K562 (cell line): Measurements from ENCODE around the gene ZC3H12C. TPM values are rescaled to one million over a fixed set of nuclear protein-coding genes. Genes with fewer than 3 reads are reported as not detected.

Experiments
- ATAC-seq: fragments of 200-7000 bp; cut with Tn5 transposase; 3 replicates; pipeline ENCODE4 v1.9.1; 2020; ENCODE audit warnings: moderate library complexity
- BruUV-seq: library from RNA; stranded (reverse); fragments of 400-500 nt; replicated peaks from 2 replicates; lab custom pipeline; 2021; lab: Mats Ljungman, UMichigan
- CTCF ChIA-PET: fragments of 300-600 bp; formaldehyde crosslinking; extraction: SDS; loops from one replicate; lab custom pipeline; 2021; ENCODE audit warnings: low intra/inter-chr PET ratio; lab: Yijun Ruan, JAX
- POLR2A ChIA-PET: fragments of 300-600, 350-650 bp; sonication (Branson Sonifier 250); formaldehyde crosslinking; extraction: SDS; loops from one replicate; lab custom pipeline; 2021; ENCODE audit warnings: antibody characterized with exemption, inconsistent platforms; lab: Yijun Ruan, JAX
- DNase-seq, 4 experiments: peaks; one replicate each; pipeline versions ENCODE4 v3.0.0 to v3.0.0-alpha.2; 2011 to 2018; ENCODE audit warnings: low spot score in 3 of 4, mixed read lengths in 3 of 4; ENCODE audit errors: extremely low read depth in 1 of 4
- FAIRE-seq: peaks from 2 replicates; lab custom pipeline; 2011; peaks lifted over from hg19 to GRCh38; lab: Jason Lieb, UNC
- H2AFZ ChIP-seq: 2 replicates; pipeline ENCODE4 v1.6.0; 2011; ENCODE audit warnings: low read depth, low read length, control low read depth, inconsistent platforms
- H3K27ac ChIP-seq: fragments of 200-600 bp; 3 replicates; pipeline ENCODE4 v1.8.0; 2011; ENCODE audit warnings: low read depth, mild to moderate bottlenecking, control low read depth, inconsistent platforms, low read length, moderate library complexity, mixed read lengths; ENCODE audit errors: extremely low read depth
- H3K27me3 ChIP-seq, 2 experiments: fragments of 300-600 bp in 1 of 2; 2 replicates in 1 of 2; 3 replicates in 1 of 2; pipeline versions ENCODE4 v1.6.0 to v1.8.0; 2011; ENCODE audit warnings: inconsistent platforms in 2 of 2, low read length in 2 of 2, mild to moderate bottlenecking in 1 of 2, mixed read lengths in 1 of 2, moderate library complexity in 1 of 2; ENCODE audit not compliant: control insufficient read depth in 2 of 2, insufficient read depth in 2 of 2
- H3K36me3 ChIP-seq: fragments of 300-600 bp; 3 replicates; pipeline ENCODE4 v1.8.0; 2011; ENCODE audit warnings: mild to moderate bottlenecking, low read length, inconsistent platforms; ENCODE audit not compliant: control insufficient read depth, insufficient read depth
- H3K4me1 ChIP-seq, 2 experiments: fragments of 200-600 bp in 1 of 2; replicated peaks in 1 of 2; 2 replicates in 1 of 2; 3 replicates in 1 of 2; pipeline versions ENCODE4 v1.5.1 to v1.8.0; 2011; ENCODE audit warnings: inconsistent platforms in 2 of 2, low read length in 2 of 2, mild to moderate bottlenecking in 1 of 2, mixed read lengths in 1 of 2, moderate library complexity in 1 of 2; ENCODE audit not compliant: control insufficient read depth in 2 of 2, insufficient read depth in 2 of 2
- H3K4me2 ChIP-seq: 2 replicates; pipeline ENCODE4 v1.6.1; 2011; ENCODE audit warnings: low read length, control low read depth, inconsistent platforms, mixed read lengths; ENCODE audit not compliant: insufficient read depth
- H3K4me3 ChIP-seq: fragments of 200-600 bp; sonication (generic), shearing (Covaris generic); 2 replicates; pipeline ENCODE4 v1.5.1; 2016; ENCODE audit warnings: control low read depth, inconsistent platforms
- H3K79me2 ChIP-seq: fragments of 200-600 bp; 3 replicates; pipeline ENCODE4 v1.8.0; 2011; ENCODE audit warnings: low read length, inconsistent platforms; ENCODE audit not compliant: control insufficient read depth, insufficient read depth
- H3K9ac ChIP-seq, 2 experiments: 2 replicates each; pipeline versions ENCODE4 v1.6.0 to v1.6.1; 2011; ENCODE audit warnings: low read depth in 2 of 2, low read length in 2 of 2, control low read depth in 1 of 2, inconsistent platforms in 1 of 2, mild to moderate bottlenecking in 1 of 2, mixed read lengths in 1 of 2; ENCODE audit not compliant: insufficient read depth in 1 of 2
- H3K9me1 ChIP-seq: one replicate; pipeline ENCODE4 v1.6.0; 2011; ENCODE audit warnings: inconsistent platforms, mild to moderate bottlenecking, low read length, moderate library complexity; ENCODE audit not compliant: control insufficient read depth, insufficient read depth
- H3K9me3 ChIP-seq: replicated peaks from 2 replicates; pipeline ENCODE4 v1.5.1; 2011; ENCODE audit warnings: low read depth, low read length, inconsistent platforms; ENCODE audit not compliant: control insufficient read depth, insufficient read depth
- H4K20me1 ChIP-seq: replicated peaks from 2 replicates; pipeline ENCODE4 v1.6.1; 2011; ENCODE audit warnings: low read length, inconsistent platforms, mixed read lengths; ENCODE audit not compliant: control insufficient read depth, insufficient read depth
- ATF6 ChIP-seq: sonication (generic); formaldehyde crosslinking; IDR thresholded peaks from 2 replicates; pipeline ENCODE4 v1.4.0; 2020; ENCODE audit warnings: mild to moderate bottlenecking, missing genetic modification reagents
- C11orf30 ChIP-seq: fragments of 450-650 bp; IDR thresholded peaks from 2 replicates; pipeline ENCODE4 v1.6.1; 2016; ENCODE audit warnings: low read depth, mild to moderate bottlenecking
- CEBPG ChIP-seq, 3 experiments: fragments of 200-800 bp in 1 of 3; sonication (Bioruptor generic) in 1 of 3; sonication (generic) in 1 of 3; formaldehyde crosslinking in 1 of 3; IDR thresholded peaks in 2 of 3; conservative IDR thresholded peaks in 1 of 3; 2 replicates each; pipeline versions ENCODE4 v1.6.1 to v1.8.0; 2016 to 2022; ENCODE audit warnings: missing compliant biosample characterization in 2 of 3, missing genetic modification characterization in 2 of 3, mild to moderate bottlenecking in 1 of 3, missing genetic modification reagents in 1 of 3
- MAFG ChIP-seq: fragments of 450-650 bp; conservative IDR thresholded peaks from 2 replicates; pipeline ENCODE4 v1.6.1; 2016; ENCODE audit warnings: missing genetic modification characterization, missing compliant biosample characterization
- MAFK ChIP-seq: IDR thresholded peaks from 2 replicates; pipeline ENCODE4 v1.6.1; 2011; ENCODE audit warnings: low read length, improper control_type of control experiment
- THRB ChIP-seq: fragments of 450-650 bp; formaldehyde crosslinking; conservative IDR thresholded peaks from 2 replicates; pipeline ENCODE4 v1.4.0; 2022; ENCODE audit warnings: mild to moderate bottlenecking, missing genetic modification characterization
- ZNF277 ChIP-seq: fragments of 250-450 bp; sonication (Bioruptor Pico); IDR thresholded peaks from 2 replicates; pipeline ENCODE4 v1.8.0; 2022; ENCODE audit warnings: inconsistent platforms, mild to moderate bottlenecking, moderate library complexity, borderline replicate concordance
- WGBS: fragments of 100-300 bp; shearing (Covaris generic); methylation state at CpG from one replicate; pipeline ENCODE4 v1.1.6; 2016; ENCODE audit warnings: low coverage, mixed read lengths; ENCODE audit not compliant: insufficient coverage; ENCODE audit errors: missing lambda C conversion rate; 5-methylcytosine and 5-hydroxymethylcytosine counted together
- in situ Hi-C: fragments of 300-500 bp; cut with MboI; formaldehyde crosslinking; loops from 4 replicates; pipeline ENCODE4 v1.15.0; 2018; ENCODE audit warnings: inconsistent platforms, mixed read lengths
- intact Hi-C: fragments of 100-400 bp; cut with micrococcal nuclease; formaldehyde crosslinking; loops from 2 replicates; pipeline ENCODE4 v1.14.2; 2022
- polyA plus RNA-seq, 8 experiments: library from polyadenylated mRNA; depleted of rRNA in 4 of 8; stranded (reverse) in 5 of 8; unstranded in 3 of 8; fragments of >200 nt; fragmentation: Nextera tagmentation in 2 of 8; fragmentation: Illumina TruSeq in 1 of 8; extraction: Ambion mirVana in 2 of 8; extraction: Trizol in 1 of 8; gene quantifications; 2 replicates each; pipeline versions ENCODE4 v1.2.1 to v1.2.3, GENCODE V29; 2011 to 2014; ENCODE audit warnings: inconsistent platforms in 1 of 8, missing spikeins in 1 of 8
- total RNA-seq, 7 experiments: library from RNA; depleted of rRNA in 6 of 7; stranded (reverse); fragments of >200 nt in 6 of 7; fragmentation: Illumina TruSeq in 2 of 7; extraction: Trizol in 2 of 7; gene quantifications; 2 replicates each; pipeline versions ENCODE4 v1.2.1 to v1.2.3, GENCODE V29; 2011 to 2021; ENCODE audit warnings: low replicate concordance in 1 of 7
- TF ChIP-seq, protein P1 (sequence below), 2 experiments: fragments of 450-650 bp in 1 of 2; sonication (generic) in 1 of 2; formaldehyde crosslinking in 1 of 2; IDR thresholded peaks in 1 of 2; conservative IDR thresholded peaks in 1 of 2; 2 replicates each; pipeline versions ENCODE4 v1.6.1 to v1.8.1; 2016 to 2023; ENCODE audit warnings: mild to moderate bottlenecking in 2 of 2, moderate library complexity in 2 of 2, inconsistent platforms in 1 of 2, missing genetic modification reagents in 1 of 2

Gene ZC3H12C
- total and polyA plus RNA-seq, 9 of the 15 experiments (the other 6 are each of a cell fraction or from before 2014, with no cell fraction given): 0.56 to 5.9 (median 3.3) TPM

GRCh38 chr11:110123003-110123402 is 29.8 kb downstream of the ZC3H12C start:
- FAIRE-seq (no peak), ATAC-seq (peak; percentile 44; the same call in 1 of the 3 replicates), DNase-seq (peak in 1 of 4 experiments; percentile 16)
- H2AFZ ChIP-seq: no peak overlapping the region
- ChIA-PET POLR2A (interaction anchor here (0.9 kb wide), 1 partner anchor 14 kb away, joined by 3 read pairs; no protein-coding TSS in a partner anchor), CTCF (no interaction called here)
- H3K27me3 ChIP-seq: no peaks in the 10 kb centered on the region
- no peaks in the 10 kb centered on the region for H3K9me1 ChIP-seq
- intact Hi-C loops (no loop called here), in situ Hi-C loops (no loop called here)
- WGBS: 15% methylated on average over 3 of the region's 3 CpGs
- H3K79me2 ChIP-seq: no peaks in the 10 kb centered on the region
- no peaks in the 10 kb centered on the region for H3K9me3 ChIP-seq
- H3K4me3 ChIP-seq: no peak overlapping the region
- no TSS peak for BruUV-seq
- H3K36me3 ChIP-seq: no peaks in the 10 kb centered on the region
- H3K4me1 ChIP-seq: peaks cover 0 to 5% of the 10 kb centered on the region in 2 experiments; a peak in 3 of 5 replicates
- H3K27ac ChIP-seq: no peak overlapping the region
- no peaks in the 10 kb centered on the region for H4K20me1 ChIP-seq
- no peak overlapping the region for H3K4me2 ChIP-seq
- TF ChIP-seq ZNF277 (CRISPR knock-in tag) (no peak), ATF6 (CRISPR knock-in tag) (no peak), THRB (CRISPR knock-in tag) (no peak), MAFK (0 out of 2 replicates have a peak, but pooled peaks have one; percentile 8), MAFG (tag) (0 out of 2 replicates have a peak, but pooled peaks have one; percentile 16), C11orf30 (0 out of 2 replicates have a peak, but pooled peaks have one; percentile 10), CEBPG (CRISPR knock-in tag; IDR thresholded peaks at IDR 0.05) (no peak), CEBPG (tag; conservative IDR thresholded peaks at IDR 0.05 in 1 of 2, IDR thresholded peaks at IDR 0.05 in 1 of 2) (0 out of 4 replicates have a peak, but pooled peaks of 1 of the 2 experiments have one; percentile 17)
- TF ChIP-seq, protein P1, sequence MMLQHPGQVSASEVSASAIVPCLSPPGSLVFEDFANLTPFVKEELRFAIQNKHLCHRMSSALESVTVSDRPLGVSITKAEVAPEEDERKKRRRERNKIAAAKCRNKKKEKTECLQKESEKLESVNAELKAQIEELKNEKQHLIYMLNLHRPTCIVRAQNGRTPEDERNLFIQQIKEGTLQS (IDR thresholded peaks at IDR 0.05): peak; percentile 40; the same call in 1 of the 2 replicates
- TF ChIP-seq, protein P1 (CRISPR knock-in tag; conservative IDR thresholded peaks at IDR 0.05): no peak
- H3K9ac ChIP-seq: no peak overlapping the region
